K562 treated with DMSO at 1 percent for 12 hours (cell line): Measurements from ENCODE around the gene MYOT. TPM values are rescaled to one million over a fixed set of nuclear protein-coding genes. Genes with fewer than 3 reads are reported as not detected.

Experiments
- total RNA-seq: library from RNA; unstranded; fragments of 300-600 nt; gene quantifications from 2 replicates; pipeline ENCODE4 v1.2.3, GENCODE V29; 2022; ENCODE audit not compliant: insufficient read depth

Gene MYOT
- not detected in 2 replicates for total RNA-seq

GRCh38 chr5:137867664-137868063 lies at the start of gene MYOT:
Gene MYOT, plus strand, starts transcription at chr5:137867860. Its CDS starts 2,792 bp downstream, at chr5:137870652.

GRCh38 chr5:137888863-137889759 lies 21.5 kb downstream of the MYOT start, which contains the start of gene PKD2L2:
Gene PKD2L2, plus strand, starts transcription at chr5:137889457. Its CDS starts 35 bp downstream, at chr5:137889492.

Other genes with a start within 250 kb of the MYOT start
- gene KLHL3, start 131.8 kb upstream of the MYOT start, total RNA-seq: 0.52 and 1.9 TPM in 2 replicates
- gene HNRNPA0, start 113.5 kb upstream of the MYOT start, total RNA-seq: 28.5 and 34.3 TPM in 2 replicates
- 0.44 TPM in 1 of 2 replicates, not detected in the other for gene PKD2L2, start 21.6 kb downstream of the MYOT start, total RNA-seq
- gene FAM13B, start 165.2 kb downstream of the MYOT start, total RNA-seq: 4.2 and 20.2 TPM in 2 replicates
- gene WNT8A, start 216.2 kb downstream of the MYOT start, total RNA-seq: not detected in 2 replicates